ENCODE measurements around the gene ZNF335.

- no peak for TF ChIP-seq CTCF (conservative IDR thresholded peaks at IDR 0.05 in 1 of 2, IDR thresholded peaks at IDR 0.05 in 1 of 2; ENCODE audit: low read depth in 1 of 2, low read length in 2 of 2)
- TF ChIP-seq EZH2 (IDR thresholded peaks at IDR 0.05; ENCODE audit: low read length, missing control alignments) = no peak
Measured at GRCh38 chr20:46014517-46015396, 42.8 kb upstream of the ZNF335 start.

Measured in fibroblast of lung (primary cell).